NCI-H1092 (cell line): ENCODE results near the gene NDUFC1.
"Not testable (repeated sequence)": the region's sequence is repeated elsewhere in the genome, so short reads cannot be mapped to it uniquely, and the experiment has no call there.

Experiments
- DNase-seq: peaks from one replicate; lab custom pipeline; 2025; lab: John Stamatoyannopoulos, UW

NDUFC1 gene

DNA sequence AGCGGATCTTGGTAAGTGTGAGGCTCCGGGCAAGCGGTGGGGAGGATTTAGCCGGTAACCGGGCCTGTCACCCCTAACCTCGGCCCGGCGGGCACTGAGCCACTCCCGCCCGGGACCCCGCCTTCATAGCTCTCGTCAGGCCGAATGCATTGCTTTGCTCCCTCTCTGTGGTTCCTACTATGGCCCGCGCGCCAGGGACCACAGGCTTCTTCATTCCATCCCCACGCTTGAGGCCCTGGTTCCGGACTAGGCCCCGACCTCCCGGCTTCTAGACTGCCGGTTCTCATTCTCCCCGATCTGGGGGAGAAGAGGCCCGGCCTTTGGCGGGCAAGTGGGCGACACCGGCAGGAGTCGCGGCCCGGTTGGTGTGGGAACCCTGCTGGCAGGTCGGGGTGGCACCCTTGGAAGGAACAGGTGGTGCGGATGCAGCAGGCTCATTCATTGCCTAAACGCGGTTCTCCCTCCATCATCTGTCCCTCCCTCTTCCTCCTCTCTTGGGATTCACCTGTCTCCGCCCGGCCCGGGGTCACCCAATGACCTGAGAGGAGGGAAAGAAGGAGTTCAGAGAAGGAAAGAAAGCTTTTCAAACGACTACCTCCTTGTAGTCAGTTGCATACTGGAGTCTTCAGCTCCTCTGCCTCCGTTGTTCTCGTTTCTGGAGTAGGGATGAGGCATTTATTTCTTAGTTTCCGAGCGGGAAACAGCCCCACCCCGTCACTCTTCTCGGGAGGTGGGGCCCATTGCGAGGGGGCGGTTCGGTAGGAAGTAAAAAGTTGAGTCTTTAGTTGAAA is at the start of gene NDUFC1:
NDUFC1 (minus strand) TSS at position 657 of the 791 bp plus-strand sequence. CDS start 6,679 bp downstream, outside the sequence.
- DNase-seq: peak; percentile 24

DNA sequence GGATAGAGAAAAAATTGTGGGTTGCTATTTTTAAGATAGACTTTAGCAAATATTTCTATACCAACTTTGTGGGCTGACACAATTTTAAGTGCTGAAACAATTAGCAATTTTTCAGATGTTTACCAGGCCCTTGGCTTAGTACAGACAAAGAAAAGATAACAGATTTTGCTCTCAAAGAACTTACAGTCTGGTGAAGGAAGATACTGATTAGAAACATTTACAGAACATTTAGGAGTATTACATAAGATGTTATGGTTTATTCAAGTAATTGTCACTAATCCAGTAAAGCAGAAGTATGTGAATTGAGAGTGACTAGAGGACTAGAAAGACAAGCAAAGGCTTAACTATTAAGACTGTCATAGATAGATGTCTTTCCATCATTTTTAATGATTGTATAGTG is 35.3 kb upstream of the NDUFC1 start:
- DNase-seq: no peak

DNA sequence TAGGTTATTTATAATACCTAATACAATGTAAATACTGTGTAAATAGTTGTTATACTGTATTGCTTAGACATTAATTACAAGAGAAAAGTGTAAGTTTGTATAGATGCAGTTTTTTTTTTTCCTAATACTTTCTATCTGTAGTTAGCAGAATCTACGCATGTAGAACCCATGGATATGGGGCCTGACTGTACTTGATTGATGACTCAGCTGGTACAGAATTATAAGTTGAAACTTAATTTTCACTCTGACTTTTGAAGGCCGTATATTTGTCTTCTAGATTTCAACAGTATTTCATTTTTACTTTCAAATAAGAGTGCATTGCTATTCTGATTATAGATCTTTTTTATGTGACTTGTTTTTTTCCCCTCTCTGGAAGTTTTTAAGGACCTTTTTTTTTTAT is 30.8 kb upstream of the NDUFC1 start:
- no peak for DNase-seq

DNA sequence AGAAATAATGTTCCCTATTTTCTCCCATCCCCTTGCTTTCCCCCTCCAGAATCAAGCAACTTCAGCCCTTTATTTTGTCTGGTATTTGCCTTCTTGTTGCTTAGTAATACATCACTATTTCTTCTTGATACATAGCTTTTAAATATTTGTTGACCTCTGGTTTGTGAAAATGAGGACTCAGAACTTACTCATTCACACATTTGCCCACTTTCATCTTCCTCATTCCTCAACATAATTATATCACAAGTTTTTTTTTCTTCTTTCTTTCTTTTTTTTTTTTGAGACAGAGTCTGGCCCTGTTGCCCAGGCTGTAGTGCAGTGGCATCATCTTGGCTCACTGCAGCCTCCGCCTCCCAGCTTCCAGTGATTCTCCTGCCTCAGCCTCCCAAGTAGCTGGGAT is 28.9 kb upstream of the NDUFC1 start:
- DNase-seq: no peak

DNA sequence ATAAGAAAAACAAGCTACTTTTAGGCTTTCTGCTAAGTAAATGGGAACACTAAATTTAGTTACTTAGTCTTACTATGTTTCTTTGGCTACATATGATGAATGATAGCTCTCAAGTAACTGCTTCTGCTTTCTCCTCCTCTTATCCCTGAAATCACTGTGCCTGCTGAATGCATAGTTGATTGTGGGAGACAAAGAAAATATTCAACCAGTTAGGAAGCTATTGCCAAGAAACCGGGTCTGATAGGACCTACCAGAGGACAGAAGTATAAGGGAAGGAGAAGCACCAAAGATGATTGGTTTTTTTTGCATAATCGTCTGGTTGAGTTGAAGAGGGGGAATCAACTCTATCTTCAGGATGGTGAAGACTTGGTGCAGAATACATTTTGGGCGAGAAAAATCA is 28.0 kb upstream of the NDUFC1 start:
- no peak for DNase-seq

DNA sequence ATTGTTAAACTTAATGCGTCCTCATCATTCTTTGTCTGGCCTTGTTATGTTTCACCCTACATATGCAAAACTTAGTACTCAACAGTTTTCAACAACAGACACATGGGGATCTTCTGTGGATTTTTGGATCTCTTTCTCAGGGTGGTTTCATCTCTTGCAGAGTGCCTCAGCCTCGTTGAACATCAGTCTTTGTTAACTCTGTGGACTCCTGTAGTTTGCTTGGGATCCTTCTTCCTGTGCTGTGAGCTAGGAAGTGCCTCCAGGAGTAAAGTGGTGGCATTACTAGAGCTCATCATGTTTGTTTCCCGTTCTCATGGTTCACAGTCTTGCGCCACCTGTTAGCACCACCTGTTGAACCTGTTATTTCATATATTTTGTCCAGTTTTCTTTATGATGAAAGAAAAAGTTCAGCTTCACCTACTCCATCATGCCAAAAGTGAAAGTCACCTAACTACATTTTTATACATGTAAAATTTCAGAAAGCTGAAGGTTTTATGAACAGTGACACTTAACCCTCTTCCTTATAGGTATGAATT is 27.5 kb upstream of the NDUFC1 start:
- no peak for DNase-seq

DNA sequence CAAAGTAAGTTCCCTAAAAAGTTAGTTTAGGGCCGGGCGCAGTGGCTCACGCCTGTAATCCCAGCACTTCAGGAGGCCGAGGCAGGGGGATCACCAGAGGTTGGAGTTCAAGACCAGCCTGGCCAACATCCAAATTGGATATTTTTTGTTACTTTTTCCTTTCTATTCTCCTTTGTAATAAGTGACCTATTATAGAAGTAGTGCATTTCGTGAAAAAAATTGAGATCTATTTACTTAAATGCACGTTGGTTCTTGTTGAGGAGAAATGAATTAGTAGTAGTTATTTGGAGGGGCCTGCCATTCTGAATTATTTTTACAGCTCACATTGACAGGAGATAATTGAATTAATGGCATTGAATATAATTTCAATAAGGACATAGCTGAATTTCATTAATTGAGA is 22.3 kb upstream of the NDUFC1 start:
- DNase-seq: no peak

DNA sequence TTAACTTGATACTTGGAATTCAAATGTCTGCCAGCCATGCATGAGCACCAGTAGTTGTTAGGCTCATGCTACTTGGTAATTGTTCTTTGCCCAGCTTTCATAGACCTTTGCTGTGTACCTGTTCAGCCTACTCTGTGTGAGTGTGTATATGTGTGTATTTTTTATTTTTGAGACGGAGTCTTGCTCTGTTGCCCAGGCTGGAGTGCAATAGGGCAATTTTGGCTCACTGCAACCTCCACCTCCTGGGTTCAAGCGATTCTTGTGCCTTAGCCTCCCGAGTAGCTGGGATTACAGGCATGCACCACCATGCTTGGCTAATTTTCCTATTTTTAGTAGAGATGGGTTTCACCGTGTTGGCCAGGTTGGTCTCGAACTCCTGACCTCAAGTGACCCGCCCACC is 20.3 kb upstream of the NDUFC1 start:
- DNase-seq: not testable (repeated sequence)

DNA sequence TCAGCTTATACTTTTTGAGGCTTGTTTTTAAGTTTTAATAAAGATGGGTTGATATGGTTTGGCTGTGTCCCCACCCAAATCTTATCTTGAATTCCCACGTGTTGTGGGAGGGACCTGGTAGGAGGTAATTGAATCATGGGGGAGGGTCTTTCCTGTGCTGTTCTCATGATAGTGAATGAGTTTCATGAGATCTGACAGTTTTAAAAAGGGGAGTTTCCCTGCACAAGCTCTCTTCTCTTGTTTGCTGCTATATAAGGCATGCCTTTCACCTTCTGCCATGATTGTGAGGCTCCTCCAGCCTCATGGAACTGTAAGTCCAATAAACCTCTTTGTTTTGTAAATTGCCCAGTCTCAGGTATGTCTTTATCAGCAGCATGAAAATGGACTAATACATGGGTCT is 19.8 kb upstream of the NDUFC1 start:
- not testable (repeated sequence) for DNase-seq

DNA sequence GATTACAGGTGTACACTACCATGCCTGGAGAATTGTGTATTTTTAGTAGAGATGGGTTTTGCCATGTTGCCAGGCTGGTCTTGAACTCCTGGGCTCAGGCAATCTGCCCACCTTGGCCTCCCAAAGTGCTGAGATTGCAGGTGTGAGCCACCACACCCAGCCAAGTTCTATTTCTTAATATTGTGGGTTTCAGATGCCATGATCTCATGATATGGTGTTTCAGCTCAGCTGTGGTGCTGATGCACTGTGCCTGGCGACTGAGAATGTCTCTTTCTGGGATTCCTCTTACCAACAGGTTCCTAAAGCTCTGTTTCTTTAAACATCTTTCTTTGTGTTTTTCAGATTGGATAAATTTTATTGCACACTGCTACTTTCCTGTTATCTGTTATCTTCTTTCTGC is 17.3 kb upstream of the NDUFC1 start:
- no peak for DNase-seq

DNA sequence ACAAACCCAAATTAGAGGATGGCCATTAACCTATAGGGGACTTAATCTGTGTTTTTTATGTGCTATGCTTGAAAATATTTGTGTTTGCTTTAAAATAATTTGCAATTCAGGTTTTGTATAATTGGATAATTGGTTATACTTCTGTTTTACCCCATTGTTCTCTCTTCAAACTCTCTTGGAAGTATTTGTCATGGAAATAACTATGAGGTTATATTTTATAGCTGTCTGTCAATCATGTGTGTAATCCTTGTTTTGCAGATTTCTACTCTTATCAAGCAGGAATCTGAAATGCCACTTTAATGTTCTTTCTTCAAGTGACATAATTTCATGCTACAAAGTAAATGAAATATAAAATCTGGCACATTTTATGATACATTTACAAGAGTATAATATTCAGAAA is 15.4 kb upstream of the NDUFC1 start:
- no peak for DNase-seq

DNA sequence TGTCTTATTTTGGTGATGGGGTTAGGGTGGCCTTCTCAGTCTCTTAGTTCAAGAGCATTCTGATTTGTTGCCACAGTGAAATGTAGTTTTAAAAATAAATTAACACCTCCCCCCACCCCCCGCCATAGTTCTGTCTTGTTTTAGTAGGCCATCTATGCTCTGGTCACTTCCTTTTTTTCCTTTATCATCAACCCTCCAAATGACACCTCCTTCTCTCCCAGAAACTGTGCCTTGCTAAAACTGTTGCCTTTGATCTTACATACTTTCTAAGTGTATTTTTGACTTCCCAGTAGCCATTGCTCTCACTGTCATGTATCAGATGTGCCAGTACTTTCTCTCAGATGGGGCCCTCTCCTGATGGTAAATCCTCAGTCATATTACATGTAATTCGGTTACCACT is 14.5 kb upstream of the NDUFC1 start:
- DNase-seq: no peak

DNA sequence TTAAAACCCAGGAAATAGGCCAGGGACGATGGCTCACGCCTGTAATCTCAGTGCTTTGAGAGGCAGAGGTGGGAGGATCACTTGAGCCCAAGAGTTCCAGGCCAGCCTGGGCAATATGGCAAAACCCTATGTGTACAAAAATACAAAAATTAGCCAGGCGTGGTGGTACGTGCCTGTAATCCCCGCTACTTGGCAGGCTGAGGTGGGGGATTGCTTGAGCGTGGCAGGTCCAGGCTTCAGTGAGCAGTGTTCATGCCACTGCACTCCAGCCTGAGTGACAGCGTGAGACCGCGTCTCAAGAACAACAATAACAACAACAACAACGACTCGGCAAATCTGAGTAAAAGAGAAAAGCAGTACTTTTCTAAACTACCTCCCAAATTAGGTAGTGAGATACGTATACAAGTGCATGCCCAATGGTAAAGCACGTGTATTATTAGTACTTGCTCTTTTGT is 13.0 kb upstream of the NDUFC1 start:
- DNase-seq: no peak

DNA sequence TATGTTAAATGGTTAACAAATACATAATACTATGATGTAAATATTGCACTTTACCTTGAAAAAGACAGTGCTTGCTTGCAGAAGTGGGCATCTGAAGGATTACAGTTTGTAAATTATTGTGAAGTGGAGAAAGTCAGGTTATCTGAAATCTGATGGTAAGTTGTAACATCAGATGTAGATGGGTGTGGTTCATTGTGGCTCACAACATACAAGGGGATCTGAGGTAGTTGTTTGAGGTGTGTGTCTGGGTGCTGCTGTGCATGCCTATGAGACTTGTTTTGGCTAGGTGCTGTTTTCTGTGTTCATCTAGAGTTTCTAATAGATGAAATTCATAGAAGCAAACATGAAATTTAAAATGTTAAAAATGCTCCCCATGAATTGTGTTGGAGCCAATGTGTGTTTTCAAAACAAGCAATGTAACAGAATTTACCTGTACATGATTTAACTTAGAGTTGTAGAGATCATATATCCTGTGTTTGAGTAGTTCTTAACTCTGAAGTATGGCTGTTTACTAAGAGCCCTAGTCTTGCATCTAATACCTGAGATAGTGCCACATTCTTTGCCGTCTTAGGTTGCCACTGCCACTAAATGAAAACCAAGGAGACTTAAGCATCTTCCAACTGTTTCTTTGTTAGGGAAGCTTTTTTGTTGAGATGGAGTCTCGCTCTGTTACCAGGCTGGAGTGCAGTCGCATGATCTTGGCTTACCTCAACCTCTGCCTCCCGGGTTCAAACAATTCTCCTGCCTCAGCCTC is 11.9 kb upstream of the NDUFC1 start:
- no peak for DNase-seq

DNA sequence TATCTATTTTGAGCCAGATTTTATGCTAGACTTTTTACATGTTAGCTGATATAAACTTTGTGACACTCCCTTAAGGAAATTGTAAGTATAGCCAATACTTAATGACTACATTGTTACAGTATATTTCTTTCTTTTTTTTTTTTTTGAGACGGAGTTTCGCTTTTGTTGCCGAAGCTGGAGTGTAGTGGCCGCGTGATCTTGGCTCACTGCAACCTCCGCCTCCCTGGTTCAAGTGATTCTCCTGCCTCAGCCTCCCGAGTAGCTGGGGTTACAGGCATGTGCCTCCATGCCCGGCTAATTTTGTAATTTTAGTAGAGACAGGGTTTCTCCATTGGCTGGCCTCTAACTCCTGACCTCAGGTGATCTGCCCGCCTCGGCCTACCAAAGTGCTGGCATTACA is 11.1 kb upstream of the NDUFC1 start:
- DNase-seq: not testable (repeated sequence)

DNA sequence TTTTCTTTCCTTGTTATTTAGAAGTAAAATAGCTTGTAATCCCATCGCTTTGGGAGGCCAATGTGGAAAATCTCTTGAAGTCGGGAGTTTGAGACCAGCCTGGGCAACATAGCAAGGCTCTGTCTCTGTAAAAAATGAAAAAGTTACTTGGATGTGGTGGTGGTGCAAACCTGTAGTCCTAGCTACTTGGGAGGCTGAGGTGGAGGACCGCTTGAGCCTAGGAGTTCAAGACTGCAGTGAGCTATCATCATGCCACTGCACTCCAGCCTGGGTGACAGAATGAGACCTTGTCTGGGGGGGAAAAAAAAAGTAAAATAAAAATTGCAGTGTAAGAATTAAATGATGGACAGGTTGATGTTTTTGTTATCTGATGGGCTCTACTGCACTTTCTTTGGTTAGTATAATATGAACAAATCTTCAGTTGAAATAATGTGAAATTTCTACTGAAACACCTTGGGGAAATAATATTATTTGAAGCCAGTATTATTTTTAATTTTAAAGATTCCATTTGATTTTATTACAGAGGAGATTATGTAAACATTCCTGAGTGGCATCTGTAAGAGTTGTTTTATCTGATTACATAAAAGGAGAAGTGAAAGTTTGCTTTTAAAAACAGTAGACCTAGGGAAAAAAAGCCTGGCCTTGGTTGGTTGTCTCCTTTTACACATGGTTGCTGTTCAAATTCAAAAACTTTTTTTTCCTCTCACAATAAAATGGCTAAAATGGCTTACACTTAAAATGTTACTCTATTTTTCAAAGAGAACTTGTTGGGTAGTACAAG is 10.5 kb upstream of the NDUFC1 start:
- no peak for DNase-seq

DNA sequence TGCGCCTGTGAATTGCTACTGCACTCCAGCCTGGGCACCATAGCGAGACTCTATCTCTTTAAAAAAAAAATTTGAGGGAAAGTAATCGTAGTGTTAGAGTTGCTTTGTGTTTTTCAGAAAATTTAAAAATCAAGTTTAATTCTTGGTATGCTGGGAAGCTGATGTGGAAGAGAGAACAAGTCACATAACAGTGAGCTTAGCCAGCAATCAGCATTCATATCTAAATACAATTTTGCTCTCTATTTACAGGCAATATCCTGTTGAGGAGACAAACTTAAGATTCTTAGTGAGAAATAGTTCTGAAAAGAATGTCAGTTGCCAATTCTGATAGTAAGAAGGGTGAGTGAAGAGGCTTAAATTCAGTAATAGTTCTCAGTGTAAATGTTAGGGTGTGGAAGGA is 9.6 kb upstream of the NDUFC1 start:
- DNase-seq: no peak

DNA sequence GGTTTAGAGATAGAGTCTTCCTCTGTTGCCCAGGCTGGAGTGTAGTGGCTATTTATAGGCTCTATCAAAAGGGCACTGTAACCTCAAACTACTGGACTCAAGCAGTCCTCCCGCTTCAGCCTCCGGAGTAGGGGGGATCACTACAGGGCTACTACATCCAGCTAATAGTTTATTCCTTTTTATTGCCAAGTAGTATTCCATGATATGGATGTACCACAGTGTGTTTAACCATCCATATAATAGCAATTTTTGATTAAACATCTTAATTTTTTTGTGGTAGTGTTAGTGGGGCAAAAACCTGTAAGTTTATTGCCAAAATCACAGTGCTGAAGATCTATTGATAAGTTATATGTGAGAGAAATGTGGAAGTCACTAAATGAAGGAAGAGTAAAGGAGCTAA is 2.6 kb upstream of the NDUFC1 start:
- DNase-seq: no peak

DNA sequence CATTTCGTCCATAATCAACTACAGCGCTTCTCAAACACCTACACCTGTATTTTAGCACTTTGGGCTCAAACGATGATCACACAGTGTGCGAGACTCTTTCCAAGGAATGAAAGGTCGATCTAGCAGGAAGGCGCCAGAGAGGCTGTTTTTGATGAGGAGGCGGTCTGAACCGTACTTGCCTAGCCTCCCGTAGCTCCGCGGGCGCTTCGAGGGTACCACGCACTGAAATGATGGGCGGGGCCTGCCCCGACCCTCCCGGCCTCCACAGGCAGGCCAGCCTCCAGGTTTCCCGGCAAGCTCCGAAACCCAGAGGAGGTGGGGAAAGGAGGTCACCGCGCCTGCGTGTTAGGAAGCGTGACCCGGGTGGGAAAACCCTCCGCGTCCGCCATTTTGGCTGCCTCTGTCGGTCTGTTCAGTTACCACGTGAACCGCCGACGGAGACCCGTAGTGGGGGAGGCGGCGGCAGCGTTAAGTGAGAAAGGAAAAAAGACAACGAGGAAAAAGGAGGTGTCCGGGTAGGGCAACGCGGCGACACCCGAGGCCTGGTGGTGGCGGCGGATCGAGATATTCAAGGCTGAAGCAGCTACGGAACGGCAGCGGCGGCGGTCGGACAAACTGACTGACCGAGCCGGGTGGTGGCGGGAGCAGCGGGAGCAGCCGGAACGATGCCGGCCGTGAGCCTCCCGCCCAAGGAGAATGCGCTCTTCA is 1.0 kb downstream of the NDUFC1 start, which contains the start of gene NAA15:
NAA15 (plus strand) TSS at position 393 of the 708 bp plus-strand sequence; CDS start at position 666, 273 bp downstream.
- peak; percentile 97 for DNase-seq

DNA sequence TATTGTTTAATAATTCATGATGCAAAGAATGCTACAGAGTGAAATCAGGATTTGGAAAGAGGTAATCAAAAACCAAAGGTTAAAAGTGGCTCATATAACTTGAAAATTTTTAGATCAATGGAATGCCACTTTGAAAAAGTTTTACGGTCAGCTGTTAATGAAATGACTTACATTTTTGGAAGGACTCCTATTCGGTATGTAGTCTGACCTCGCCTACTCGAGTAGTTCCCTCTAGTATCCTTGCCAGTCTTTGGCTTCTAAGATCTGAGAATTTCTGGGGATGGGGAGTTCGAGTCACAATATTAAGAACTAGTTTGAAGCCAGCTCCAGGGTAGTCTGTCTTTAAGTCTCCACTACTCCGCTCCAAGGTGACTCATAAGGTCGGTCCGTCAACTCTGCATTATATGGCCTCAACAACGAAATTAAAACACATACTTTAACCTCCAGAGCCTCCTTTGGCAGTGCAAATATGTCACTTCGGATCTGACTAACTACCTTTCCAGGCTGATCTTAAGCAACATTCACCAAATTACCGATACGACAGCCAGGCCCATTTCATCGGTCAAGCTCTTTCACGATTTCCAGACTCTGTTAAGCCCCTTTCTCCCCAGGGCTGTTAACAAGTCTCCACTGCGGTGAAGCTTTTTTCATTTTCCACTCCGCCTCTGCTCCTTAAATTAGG is 1.7 kb downstream of the NDUFC1 start:
- no peak for DNase-seq

DNA sequence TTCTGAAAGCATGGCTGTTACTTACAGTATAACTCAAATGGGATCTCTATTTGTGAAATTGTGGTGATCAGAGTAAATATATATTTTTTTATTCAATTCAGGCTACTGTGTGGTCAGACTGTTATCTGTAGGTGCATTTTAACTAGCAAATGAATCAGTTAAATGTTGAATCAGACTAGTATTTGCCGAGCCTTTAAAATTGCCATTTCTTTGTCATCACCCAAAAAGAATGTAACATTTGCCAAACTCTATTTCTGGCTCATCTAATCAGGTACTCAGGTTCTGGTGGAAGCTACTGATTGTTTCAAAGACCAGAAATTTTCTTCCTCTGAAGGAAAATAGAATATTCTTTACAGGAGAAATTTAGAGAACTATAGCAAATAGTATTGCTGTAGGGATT is 2.7 kb downstream of the NDUFC1 start:
- DNase-seq: no peak
